NCI-H1105 (cell line): ENCODE data around the gene SLC25A47.

Source experiments
- DNase-seq: peaks from one replicate; lab custom pipeline; 2025; lab: John Stamatoyannopoulos, UW

The SLC25A47 gene

DNA sequence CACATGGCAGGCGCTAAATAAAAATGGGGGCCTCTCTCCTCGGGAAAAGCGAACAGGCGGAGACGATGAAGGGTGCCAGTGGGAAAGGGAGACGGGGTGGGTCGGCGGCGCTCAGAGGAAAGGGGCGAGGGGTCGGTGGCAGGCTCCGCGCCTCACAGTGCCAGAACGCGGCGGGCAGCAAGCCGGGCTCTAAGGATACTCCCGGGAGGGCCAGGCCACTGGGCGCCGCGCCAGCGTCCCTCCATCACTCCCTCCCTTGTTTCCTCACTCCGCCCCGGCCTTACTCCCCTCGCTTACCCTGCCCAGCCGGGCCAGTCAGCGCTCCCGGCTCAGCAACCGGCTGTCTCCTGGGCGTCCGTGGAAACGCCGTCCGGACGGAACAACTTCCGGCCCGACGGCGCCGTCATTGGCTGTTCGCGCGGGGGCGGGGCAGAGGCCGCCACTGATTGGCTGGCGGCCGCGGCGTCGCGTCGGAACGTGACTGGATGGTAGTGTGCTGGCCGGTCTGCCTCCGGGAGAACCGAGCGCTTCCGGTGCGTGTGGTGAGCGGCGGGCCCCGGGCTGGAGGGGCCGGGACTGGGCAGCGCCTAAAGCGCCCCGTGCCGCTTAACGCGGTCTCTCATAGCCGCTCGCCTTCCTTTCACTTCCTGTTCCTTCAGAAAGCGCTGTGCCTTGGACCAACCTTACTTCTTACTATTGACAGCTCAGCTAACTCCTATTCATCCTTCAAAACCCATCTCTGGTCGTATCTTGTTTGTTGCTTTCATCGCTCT lies 53.0 kb downstream of the SLC25A47 start, which contains the start of gene WDR25:
TSS of gene WDR25 (plus strand) at position 523 of the 773 bp plus-strand sequence.
- DNase-seq: peak; percentile 92

DNA sequence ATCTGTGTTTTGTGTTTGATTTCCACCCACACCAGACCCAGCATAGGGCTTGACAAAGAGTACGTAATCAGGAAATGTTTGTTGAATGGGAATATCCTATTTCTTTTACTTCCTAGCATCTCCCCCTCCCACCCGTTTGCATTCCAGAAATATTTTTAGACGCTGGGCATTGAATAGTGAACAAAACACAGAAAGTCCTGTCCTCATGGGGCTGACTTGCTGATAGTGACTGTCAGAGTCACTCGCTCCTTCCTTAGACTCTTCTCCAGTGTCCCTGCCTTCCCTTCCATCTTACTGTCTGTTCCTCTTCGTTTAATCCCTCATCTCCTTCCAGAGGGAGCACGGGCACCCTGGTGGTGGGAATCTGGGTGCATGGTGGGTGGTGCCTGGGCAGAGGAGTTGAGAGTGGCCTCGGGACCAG lies 53.6 kb downstream of the SLC25A47 start:
- no peak for DNase-seq
